GM19099 (cell line): ENCODE data around the gene ARHGAP24.

Experiments used
- POLR2A ChIP-seq: IDR thresholded peaks from 3 replicates; pipeline ENCODE4 v1.6.1; 2011; ENCODE audit warnings: low read depth; ENCODE audit not compliant: insufficient read length; ENCODE audit errors: extremely low read depth

Gene ARHGAP24

DNA sequence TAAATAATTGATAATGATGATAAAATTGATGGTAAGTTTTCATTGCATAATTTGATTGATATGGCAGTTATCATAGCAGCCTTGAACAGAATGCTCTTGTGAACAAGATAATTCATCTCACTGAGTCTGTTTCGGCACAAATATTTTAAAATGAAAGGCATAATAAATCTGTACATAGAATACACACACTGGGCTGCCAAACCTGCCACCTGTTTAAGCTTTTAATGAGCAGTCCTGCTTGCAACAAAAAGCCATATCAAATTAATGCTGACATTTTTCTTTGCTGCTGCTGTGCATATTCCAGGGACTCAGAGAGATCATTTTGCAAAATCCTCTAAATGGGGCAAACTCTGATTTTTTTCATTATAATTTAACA, 201.1 kb downstream of the ARHGAP24 start:
- TF ChIP-seq POLR2A, result no peak

DNA sequence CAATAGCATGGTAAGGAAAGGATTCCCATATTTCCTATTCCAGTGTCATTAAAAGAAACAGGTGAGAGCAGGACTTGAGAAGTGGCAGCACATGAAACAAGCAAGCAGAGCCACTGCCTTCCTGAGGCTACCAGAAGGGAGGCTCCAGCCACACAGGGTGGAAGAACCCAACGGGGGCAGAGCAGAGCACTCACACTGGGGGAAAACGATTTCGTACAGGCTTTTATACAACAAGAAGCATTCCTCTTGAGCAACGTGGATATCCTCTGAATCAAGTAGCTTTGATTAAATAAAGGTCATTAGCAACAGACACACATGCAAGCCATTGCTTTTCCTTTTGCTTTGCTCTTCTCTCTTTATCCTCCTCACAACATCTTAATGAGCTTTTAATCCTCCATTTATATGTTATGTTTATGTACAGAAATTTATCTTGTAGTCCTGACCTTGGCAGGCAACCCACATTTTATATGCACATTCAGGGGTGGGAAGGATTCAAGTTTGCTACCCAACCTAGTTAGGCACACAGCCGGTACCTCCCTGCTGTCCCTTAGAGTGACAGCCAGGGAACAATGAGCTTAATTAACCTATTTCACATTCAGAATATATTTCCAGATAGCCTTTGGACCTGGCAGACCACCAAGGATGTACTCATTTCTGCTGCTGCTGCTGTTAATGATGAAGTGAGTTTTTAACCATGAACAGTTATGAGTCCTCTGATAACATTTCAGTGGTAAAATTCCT, 202.1 kb downstream of the ARHGAP24 start:
- no peak for TF ChIP-seq POLR2A

DNA sequence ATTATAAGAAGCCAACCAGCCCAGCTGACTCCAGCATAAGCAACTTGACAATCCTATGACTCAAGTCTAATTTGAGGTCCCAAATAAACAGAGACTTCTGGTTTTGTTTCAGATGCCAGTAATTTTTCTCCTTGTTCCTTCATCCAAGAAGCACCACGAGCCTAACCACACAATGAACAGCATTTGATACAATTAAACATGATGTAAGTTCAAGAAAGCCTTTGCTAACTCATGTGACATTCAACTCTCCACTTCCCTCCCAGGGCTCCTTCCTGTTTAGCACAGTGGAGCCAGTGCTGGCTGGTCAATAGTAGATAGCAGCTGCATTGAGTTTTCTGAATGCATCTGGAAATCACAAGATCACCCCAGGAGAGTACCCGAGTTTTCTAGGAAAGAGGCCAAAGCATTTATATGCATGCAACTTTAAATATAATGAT, 206.3 kb downstream of the ARHGAP24 start:
- no peak for TF ChIP-seq POLR2A

DNA sequence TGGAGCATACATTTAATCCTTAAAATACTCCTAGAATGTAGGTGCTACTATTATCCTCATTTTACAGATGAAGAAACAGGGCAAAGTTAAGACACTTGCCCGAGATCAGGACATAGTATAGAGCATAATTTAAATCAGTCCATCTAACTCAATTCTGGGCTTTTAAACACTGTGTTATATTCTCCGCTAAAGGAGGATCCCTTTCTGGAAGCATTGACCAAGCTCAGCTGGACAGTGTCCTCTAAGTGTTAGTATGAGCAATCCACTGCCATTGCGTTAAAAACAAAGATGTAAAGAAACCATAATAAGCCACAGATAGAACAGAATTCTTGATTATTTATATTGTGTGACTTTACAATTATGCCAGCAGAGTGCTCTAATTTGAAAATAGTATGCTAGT, 207.0 kb downstream of the ARHGAP24 start:
- no peak for TF ChIP-seq POLR2A

DNA sequence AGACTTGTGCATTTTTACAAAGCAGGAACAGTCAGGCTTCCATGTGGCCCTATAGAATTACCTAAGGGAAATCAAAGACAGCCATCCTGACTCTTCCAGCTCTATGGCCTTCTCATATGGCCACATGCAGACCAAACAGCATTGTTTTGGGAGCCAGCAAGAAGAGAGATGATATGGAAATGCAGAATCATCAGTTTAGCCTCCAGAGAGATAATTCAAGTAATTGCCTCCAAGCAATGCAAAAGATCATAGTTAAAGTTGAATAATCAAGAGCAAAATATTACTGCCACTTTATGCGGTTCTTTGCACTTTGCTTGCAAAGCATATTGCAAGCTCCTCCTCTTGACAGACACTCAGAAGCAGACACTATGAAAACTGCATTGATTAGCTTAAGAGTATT, 207.4 kb downstream of the ARHGAP24 start:
- no peak for TF ChIP-seq POLR2A

DNA sequence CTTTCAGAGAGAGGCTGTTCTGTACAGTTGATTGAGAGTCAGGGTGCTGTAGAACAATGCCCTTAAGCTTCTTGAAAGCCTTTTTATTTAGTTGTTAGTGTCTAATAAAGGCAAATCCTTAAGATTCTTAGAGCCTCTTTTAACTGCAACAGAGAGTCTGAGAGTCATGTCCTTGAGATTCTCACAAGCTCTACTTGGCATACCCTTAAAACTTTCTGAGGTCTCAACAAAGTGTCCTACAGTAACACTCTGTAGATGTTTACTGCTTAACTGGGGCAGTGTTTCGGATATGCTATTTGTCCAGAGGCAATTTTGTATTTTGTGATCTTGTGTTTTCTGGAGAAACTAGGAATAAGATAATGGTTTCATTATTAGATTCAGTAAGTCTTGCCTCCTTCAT, 209.7 kb downstream of the ARHGAP24 start:
- TF ChIP-seq POLR2A, result no peak

DNA sequence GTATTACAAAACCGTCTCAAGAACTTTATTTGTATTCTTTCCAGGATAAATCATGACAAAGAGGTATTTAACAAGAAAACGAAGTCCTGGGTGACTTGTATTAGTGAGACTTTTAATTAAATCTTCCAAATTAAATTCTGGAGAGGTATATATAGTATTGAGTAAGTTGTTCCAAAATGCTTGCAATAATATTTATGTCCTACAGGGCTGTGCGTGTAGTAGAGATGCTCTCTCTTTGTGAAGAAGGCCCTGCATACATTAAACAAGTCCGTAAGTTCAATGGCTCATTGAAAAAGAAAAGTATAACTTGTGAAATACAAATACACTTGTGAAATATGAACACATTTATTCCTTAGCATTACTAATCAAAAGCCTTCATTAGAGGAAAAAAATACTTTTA, 211.4 kb downstream of the ARHGAP24 start:
- no peak for TF ChIP-seq POLR2A

DNA sequence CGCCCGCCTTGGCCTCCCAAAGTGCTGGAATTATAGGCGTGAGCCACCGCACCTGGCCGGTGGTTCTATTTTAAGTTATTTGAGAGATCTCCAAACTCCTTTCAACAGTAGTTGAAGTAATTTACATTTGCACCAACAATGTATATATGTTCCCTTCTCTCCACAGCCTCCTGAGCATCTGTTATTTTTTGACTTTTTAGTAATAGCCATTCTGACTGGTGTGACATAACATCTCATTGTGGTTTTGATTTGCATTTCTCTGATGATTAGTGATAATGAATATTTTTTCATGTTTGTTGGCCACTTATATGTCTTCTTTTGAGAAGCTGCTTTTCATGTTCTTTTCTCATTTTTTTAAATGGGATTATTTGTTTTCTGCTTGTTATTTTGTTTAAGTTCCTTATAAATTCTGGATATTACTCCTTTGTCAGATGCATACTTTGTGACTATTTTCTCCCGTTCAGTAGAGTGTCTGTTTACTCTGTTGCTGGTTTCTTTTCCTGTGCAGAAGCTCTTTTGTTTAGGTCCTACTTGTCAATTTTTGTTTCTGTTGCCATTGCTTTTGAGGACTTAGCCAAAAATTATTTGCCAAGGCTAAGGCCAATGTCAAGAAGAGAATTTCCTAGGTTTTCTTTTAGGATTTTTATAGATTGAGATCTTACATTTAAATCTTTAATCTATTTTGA, 213.2 kb downstream of the ARHGAP24 start:
- TF ChIP-seq POLR2A, result no peak

DNA sequence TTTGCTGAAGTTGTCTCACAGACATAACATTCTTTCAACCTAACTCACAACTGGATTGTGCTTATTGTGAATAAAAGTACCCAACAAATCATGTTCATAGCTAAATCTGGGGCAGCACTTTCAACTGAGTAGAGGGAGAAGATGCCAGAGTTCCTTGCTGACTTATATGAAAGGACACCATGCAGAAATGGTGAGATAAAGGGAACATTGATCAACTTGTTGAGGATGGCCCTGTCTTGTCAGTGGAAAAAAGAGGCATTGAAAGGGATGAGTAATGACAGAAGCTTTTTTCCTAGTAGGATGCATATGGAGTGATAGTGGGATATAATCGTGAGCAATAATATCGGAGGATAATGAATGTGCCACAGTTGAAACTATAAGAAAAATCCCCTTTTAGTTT, 221.7 kb downstream of the ARHGAP24 start:
- TF ChIP-seq POLR2A, result no peak

DNA sequence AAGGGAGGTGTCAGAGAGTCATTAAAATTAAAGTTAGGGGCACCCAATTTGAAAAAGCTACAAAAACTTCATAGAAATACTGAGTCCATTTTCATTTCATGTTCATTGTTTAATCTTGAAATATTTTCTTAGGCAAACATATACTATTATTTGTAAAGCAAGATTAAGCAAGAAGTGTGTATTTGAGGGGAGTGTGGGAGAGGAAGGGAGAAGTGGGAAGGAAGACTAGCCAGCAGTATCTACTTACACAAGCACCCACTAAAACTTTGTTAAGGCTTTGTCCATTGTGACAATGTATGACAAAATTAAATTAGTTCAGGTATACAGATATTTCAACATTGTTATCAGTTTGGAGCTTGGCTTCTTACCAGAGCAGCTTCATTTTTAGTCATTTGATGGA, 222.9 kb downstream of the ARHGAP24 start:
- no peak for TF ChIP-seq POLR2A

DNA sequence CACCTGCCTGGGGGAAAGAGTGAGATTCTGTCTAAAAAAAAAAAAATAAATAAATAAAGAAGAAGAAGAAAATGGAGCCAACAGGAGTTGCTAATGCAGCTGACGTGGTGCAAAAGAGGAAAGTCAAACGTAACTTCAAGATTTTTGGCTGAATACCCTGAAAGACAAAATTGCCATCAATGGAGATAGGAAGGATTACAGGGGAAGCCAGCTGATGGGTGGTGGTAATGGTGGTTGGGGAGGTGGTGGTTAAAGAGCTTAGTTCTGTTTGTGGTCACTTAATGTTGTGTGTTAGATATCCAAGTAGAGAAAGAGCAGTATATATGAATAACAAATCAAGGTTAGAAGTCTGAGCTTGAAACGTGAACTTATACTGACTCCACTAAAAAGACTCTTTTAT, 225.4 kb downstream of the ARHGAP24 start:
- TF ChIP-seq POLR2A, result no peak

DNA sequence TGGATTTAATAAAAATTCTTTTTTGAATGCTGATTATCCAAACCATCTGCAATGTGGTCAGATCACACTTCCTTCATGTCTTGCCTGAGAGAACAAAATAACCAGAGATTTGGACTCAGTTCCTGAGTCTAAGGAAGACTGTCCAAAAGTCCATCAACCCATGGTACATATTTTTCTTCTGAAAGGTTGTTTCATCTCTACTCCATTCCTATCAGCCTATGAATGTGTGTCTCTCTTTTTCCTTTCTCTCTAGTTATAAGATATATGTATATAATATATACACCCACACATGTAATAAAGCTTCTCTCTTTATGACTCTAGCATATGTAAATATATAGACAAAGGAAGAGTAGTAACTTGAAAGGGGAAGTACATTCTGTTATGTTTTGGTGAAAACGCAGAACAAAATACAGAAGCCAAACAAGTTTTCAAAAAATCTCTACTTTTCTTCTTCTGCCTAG, 226.9 kb downstream of the ARHGAP24 start:
- no peak for TF ChIP-seq POLR2A

DNA sequence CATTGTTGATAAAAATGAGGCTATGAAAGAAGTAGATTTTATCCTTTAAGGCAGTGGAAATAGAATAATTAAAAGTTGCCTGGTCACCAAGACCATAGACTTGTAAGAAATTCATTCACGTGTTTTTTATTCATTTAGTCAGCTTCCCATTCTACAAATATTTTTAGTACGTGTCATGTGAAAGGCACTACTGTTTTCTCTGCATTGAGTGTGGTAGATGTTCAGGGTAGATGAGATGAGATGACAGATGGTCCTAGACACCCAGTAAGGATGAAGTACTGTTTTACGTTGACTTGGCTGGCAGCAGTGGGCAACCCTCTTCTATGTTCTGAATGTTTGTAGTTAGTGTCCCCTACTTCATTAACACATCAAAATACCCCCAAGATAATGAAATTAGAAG, 228.1 kb downstream of the ARHGAP24 start:
- TF ChIP-seq POLR2A, result no peak

DNA sequence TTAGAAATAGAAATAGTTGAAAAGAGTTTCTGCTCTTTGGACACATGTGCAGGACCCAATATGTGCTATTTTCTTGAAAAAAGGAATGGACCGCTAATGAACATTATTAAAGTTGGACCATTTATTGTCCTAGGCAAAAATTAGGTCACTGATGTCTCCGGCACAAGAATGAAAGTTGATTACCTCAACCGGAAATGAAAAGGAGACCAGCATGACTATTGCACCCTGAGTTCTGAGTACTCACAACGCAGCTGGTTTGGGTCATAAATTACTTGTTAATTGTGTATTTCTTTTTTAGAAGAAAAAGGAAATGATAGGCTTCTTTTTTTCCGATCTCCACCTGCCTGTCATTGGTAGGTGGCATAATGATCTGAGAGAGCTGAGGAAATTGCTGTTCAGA, 232.7 kb downstream of the ARHGAP24 start:
- no peak for TF ChIP-seq POLR2A

DNA sequence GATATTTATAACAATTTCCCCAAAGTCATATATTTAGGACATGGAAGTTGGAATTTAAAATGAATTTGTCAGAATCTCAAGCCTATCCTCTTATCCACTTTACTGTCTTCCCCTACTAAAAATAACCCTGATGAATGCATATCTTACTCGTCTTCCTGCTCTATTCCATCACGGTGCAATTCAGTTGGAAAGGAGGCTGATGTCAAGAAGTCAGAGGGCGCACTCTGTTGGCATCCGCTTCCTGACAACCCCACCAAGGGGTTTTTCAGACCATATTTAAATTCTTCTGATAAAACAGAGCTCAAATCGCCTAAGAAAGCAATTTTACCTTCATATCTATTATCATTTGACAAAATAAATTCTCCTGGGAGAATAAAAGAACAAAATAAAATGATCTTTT, 233.5 kb downstream of the ARHGAP24 start:
- no peak for TF ChIP-seq POLR2A

DNA sequence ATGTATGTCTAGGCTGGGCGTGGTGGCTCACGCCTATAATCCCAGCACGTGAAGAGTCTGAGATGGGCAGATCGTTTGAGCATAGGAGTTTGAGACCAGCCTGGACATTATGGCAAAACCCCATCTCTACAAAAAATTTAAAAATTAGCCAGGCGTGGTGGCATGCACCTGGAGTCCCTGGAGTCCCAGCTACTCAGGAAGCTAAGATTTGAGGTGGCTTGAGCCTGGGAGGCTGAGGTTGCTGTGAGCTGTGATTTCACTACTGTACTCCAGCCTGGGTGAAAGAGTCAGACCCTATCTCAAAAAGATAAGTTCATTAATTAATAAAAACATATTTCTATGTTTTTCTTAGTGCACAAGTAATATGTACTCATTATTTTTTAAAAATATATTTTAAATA, 238.1 kb downstream of the ARHGAP24 start:
- TF ChIP-seq POLR2A, result no peak
